PC-3 (cell line): ENCODE measurements around the gene CKS1B. TPM values are rescaled to one million over a fixed set of nuclear protein-coding genes. Genes with fewer than 3 reads are reported as not detected.

ENCODE experiments used
- ATAC-seq: fragments of 200-7000 bp; cut with Tn5 transposase; 2 replicates; pipeline ENCODE4 v1.9.1; 2020; ENCODE audit warnings: mild to moderate bottlenecking, moderate library complexity
- BruUV-seq: library from RNA; stranded (reverse); fragments of 400-500 nt; replicated peaks from 2 replicates; lab custom pipeline; 2021; lab: Mats Ljungman, UMichigan
- CTCF ChIA-PET: fragments of 300-600 bp; sonication (Branson Sonifier 250); formaldehyde crosslinking; loops from one replicate; lab custom pipeline; 2022; ENCODE audit warnings: antibody characterized with exemption; lab: Charles Lee
- POLR2A ChIA-PET: fragments of 300-600 bp; sonication (Branson Sonifier 250); formaldehyde crosslinking; loops from one replicate; lab custom pipeline; 2022; ENCODE audit warnings: antibody characterized with exemption; ENCODE audit not compliant: unreplicated experiment; lab: Charles Lee
- DNase-seq: peaks from one replicate; pipeline ENCODE4 v3.0.0-alpha.2; 2015
- H2AFZ ChIP-seq: fragments of 300-600 bp; sonication (generic); 2 replicates; pipeline ENCODE4 v1.6.0; 2016; ENCODE audit warnings: antibody characterized with exemption, low read length
- H3F3A ChIP-seq: fragments of 300-600 bp; sonication (generic); one replicate; pipeline ENCODE4 v1.6.0; 2017; ENCODE audit warnings: antibody characterized with exemption, low read length, control low read depth, mild to moderate bottlenecking; ENCODE audit not compliant: unreplicated experiment
- H3K27ac ChIP-seq: fragments of 300-600 bp; sonication (generic); 2 replicates; pipeline ENCODE4 v1.5.1; 2016; ENCODE audit warnings: mild to moderate bottlenecking, low read length
- H3K27me3 ChIP-seq: fragments of 300-600 bp; sonication (generic); 2 replicates; pipeline ENCODE4 v1.6.1; 2016; ENCODE audit warnings: low read length, mixed read lengths
- H3K36me3 ChIP-seq: fragments of 300-600 bp; sonication (generic); 2 replicates; pipeline ENCODE4 v1.6.1; 2016; ENCODE audit warnings: low read depth, mixed run types, low read length, mixed read lengths
- H3K4me1 ChIP-seq: fragments of 300-600 bp; sonication (generic); 2 replicates; pipeline ENCODE4 v1.5.1; 2016; ENCODE audit warnings: low read length; ENCODE audit not compliant: insufficient read depth
- H3K4me2 ChIP-seq: fragments of 300-600 bp; sonication (generic); 2 replicates; pipeline ENCODE4 v1.6.0; 2016; ENCODE audit warnings: low read length
- H3K4me3 ChIP-seq: fragments of 300-600 bp; sonication (generic); 2 replicates; pipeline ENCODE4 v1.5.1; 2016; ENCODE audit warnings: mild to moderate bottlenecking, low read length, mixed read lengths
- H3K79me2 ChIP-seq: fragments of 300-600 bp; sonication (generic); 2 replicates; pipeline ENCODE4 v1.6.1; 2017; ENCODE audit warnings: low read length, mixed read lengths
- H3K9ac ChIP-seq: fragments of 300-600 bp; sonication (generic); 2 replicates; pipeline ENCODE4 v1.6.0; 2016; ENCODE audit warnings: mild to moderate bottlenecking, low read length
- H3K9me2 ChIP-seq: fragments of 300-600 bp; sonication (generic); replicated peaks from 2 replicates; pipeline ENCODE4 v1.6.1; 2016; ENCODE audit warnings: mixed run types, low read length, mixed read lengths
- H3K9me3 ChIP-seq: fragments of 300-600 bp; sonication (generic); 2 replicates; pipeline ENCODE4 v1.6.1; 2016; ENCODE audit warnings: low read length, mixed read lengths
- H4K20me1 ChIP-seq: fragments of 300-600 bp; sonication (generic); 2 replicates; pipeline ENCODE4 v1.6.1; 2016; ENCODE audit warnings: low read length, mixed read lengths
- CTCF ChIP-seq: fragments of 300-600 bp; sonication (generic); conservative IDR thresholded peaks from 2 replicates; pipeline ENCODE4 v1.5.1; 2017; ENCODE audit warnings: antibody characterized with exemption, low read depth, mild to moderate bottlenecking, low read length
- EZH2 ChIP-seq: fragments of 300-600 bp; sonication (generic); IDR thresholded peaks from one replicate; pipeline ENCODE4 v1.6.1; 2017; ENCODE audit warnings: antibody characterized with exemption, mild to moderate bottlenecking, low read length; ENCODE audit not compliant: unreplicated experiment
- EZH2phosphoT487 ChIP-seq: fragments of 300-600 bp; sonication (generic); IDR thresholded peaks from 2 replicates; pipeline ENCODE4 v1.6.1; 2018; ENCODE audit warnings: mild to moderate bottlenecking, antibody characterized with exemption, low read length, borderline replicate concordance
- intact Hi-C: fragments of 100-400 bp; cut with micrococcal nuclease; formaldehyde crosslinking; loops from 2 replicates; pipeline ENCODE4 v1.9.0; 2023
- total RNA-seq: library from RNA; depleted of rRNA; stranded (reverse); fragments of >200 nt; gene quantifications from 2 replicates; pipeline ENCODE4 v1.2.3, GENCODE V29; 2014

CKS1B gene
- total RNA-seq, 1 experiment from 2014 or later = 390 TPM

- BruUV-seq = no TSS peak
- Histone ChIP-seq H3K9me2 (no peaks in the 10 kb centered on the region), H3K4me3 (no peak overlapping the region), H3K36me3 (no peaks in the 10 kb centered on the region), H3K9ac (no peak overlapping the region), H4K20me1 (no peaks in the 10 kb centered on the region), H3K27me3 (no peaks in the 10 kb centered on the region), H3K4me1 (peaks cover 28% of the 10 kb centered on the region), H3K27ac (no peak overlapping the region), H3K4me2 (no peak overlapping the region), H3K9me3 (no peaks in the 10 kb centered on the region), H3K79me2 (peaks cover 6% of the 10 kb centered on the region), H3F3A (peaks cover 4% of the 10 kb centered on the region), H2AFZ (no peak overlapping the region)
- ChIA-PET POLR2A (interaction anchor here (0.6 kb wide), 1 partner anchor 24 kb away, joined by 8 read pairs; no protein-coding TSS in a partner anchor), CTCF (no interaction called here)
- ATAC-seq (no peak), DNase-seq (no peak)
- intact Hi-C loops = no loop called here
- TF ChIP-seq CTCF = no peak
These were observed 33.8 kb upstream of the CKS1B start for GRCh38 chr1:154940651-154941194.

GRCh38 chr1:154941333-154942013 is 33.0 kb upstream of the CKS1B start:
- Histone ChIP-seq H3K4me1 (peaks cover 21% of the 10 kb centered on the region), H3K9me3 (no peaks in the 10 kb centered on the region), H4K20me1 (no peaks in the 10 kb centered on the region), H3K9ac (no peak overlapping the region), H3K9me2 (no peaks in the 10 kb centered on the region), H3K4me2 (no peak overlapping the region), H3K4me3 (no peak overlapping the region), H3F3A (peaks cover 4% of the 10 kb centered on the region), H3K27me3 (no peaks in the 10 kb centered on the region), H3K27ac (no peak overlapping the region), H2AFZ (no peak overlapping the region), H3K36me3 (no peaks in the 10 kb centered on the region), H3K79me2 (no peaks in the 10 kb centered on the region)
- POLR2A ChIA-PET = no interaction called here
- BruUV-seq = no TSS peak
- no peak for TF ChIP-seq CTCF
- TF ChIP-seq EZH2phosphoT487 = no peak
- TF ChIP-seq EZH2 = no peak
- CTCF ChIA-PET = no interaction called here
- ATAC-seq (no peak), DNase-seq (no peak)
- intact Hi-C loops = no loop called here
